ENCODE measurements around the gene SLC39A1. TPM values are rescaled to one million over a fixed set of nuclear protein-coding genes. Genes with fewer than 3 reads are reported as not detected.

The SLC39A1 gene
- total and polyA plus RNA-seq, 2 of the 8 experiments (the other 6 are each of a cell fraction or from before 2014, with no cell fraction given) = 238 to 337 TPM

- Histone ChIP-seq H3K14ac (ENCODE audit: insufficient read length) (no peak overlapping the region), H4K20me1 (replicated peaks in 1 of 2; ENCODE audit: control insufficient read depth in 1 of 2, insufficient read depth in 2 of 2, low read length in 2 of 2) (peaks cover 2 to 3% of the 10 kb centered on the region in 2 experiments), H3K9me3 (ENCODE audit: insufficient read depth in 2 of 2, low read depth in 1 of 2, low read length in 1 of 2) (no peaks in the 10 kb centered on the region), H3K4me3 (ENCODE audit: extremely low read depth in 1 of 4, insufficient read depth in 2 of 4, low read depth in 3 of 4, low read length in 4 of 4) (peak overlapping the region; percentile 79 to 87 (median 80)), H3K9ac (replicated peaks in 1 of 4; ENCODE audit: extremely low read depth in 1 of 4, low read depth in 3 of 4, low read length in 3 of 4) (peak overlapping the region in 3 of 4 experiments; percentile 22 to 79 (median 65); a peak in 6 of 7 replicates), H3K23ac (ENCODE audit: insufficient read length) (no peak overlapping the region), H3K36me3 (ENCODE audit: control insufficient read depth in 2 of 4, insufficient read depth in 4 of 4, low read length in 3 of 4) (peaks cover 6 to 23% (median 17%) of the 10 kb centered on the region in 4 experiments; a peak in 4 of 8 replicates), H2BK5ac (ENCODE audit: low read depth, low read length) (peak overlapping the region; percentile 4; the same call in 1 of the 2 replicates), H3K56ac (replicated peaks; ENCODE audit: insufficient read length, low read depth, low read length) (no peak overlapping the region), H4K5ac (ENCODE audit: insufficient read length, low read depth, low read length) (peak overlapping the region; percentile 10), H3K79me2 (ENCODE audit: control insufficient read depth in 1 of 2, insufficient read depth in 2 of 2, low read length in 2 of 2) (peaks cover 0 to 18% of the 10 kb centered on the region in 2 experiments; a peak in 2 of 4 replicates), H3K27ac (ENCODE audit: low read depth, low read length) (no peak overlapping the region), H3K4ac (replicated peaks; ENCODE audit: insufficient read length, low read depth, low read length) (no peak overlapping the region), H2BK20ac (ENCODE audit: low read length) (no peak overlapping the region), H3K27me3 (replicated peaks in 1 of 4; ENCODE audit: control insufficient read depth in 3 of 4, extremely low read depth in 1 of 4, insufficient read depth in 3 of 4, low read length in 3 of 4) (no peaks in the 10 kb centered on the region), H4K8ac (ENCODE audit: extremely low read depth, insufficient read depth, low read length) (no peak overlapping the region; the same call in 1 of the 2 replicates), H2BK12ac (ENCODE audit: low read depth, low read length) (no peak overlapping the region), H4K91ac (replicated peaks; ENCODE audit: insufficient read length, low read length) (peak overlapping the region; percentile 39), H3K18ac (ENCODE audit: extremely low read depth, low read length) (0 out of 2 replicates have a peak overlapping the region, but pooled peaks have one; percentile 48), H3K23me2 (ENCODE audit: low read depth, low read length) (peaks cover 6% of the 10 kb centered on the region; the same call in 1 of the 2 replicates), H3K79me1 (ENCODE audit: low read depth, low read length) (no peaks in the 10 kb centered on the region), H2BK120ac (replicated peaks; ENCODE audit: low read depth, low read length) (no peak overlapping the region), H2BK15ac (ENCODE audit: low read length) (no peak overlapping the region), H3K4me2 (ENCODE audit: insufficient read depth in 1 of 2, low read depth in 2 of 2, low read length in 2 of 2) (peak overlapping the region; percentile 69 to 89), H3K4me1 (replicated peaks in 1 of 4; ENCODE audit: control insufficient read depth in 3 of 4, insufficient read depth in 4 of 4, low read length in 3 of 4) (peaks cover 0 to 5% (median 2%) of the 10 kb centered on the region in 4 experiments; a peak in 2 of 7 replicates), H2AFZ (ENCODE audit: low read length) (no peak overlapping the region), H2AK5ac (ENCODE audit: low read depth, low read length) (no peak overlapping the region)
- ChIA-PET CTCF (ENCODE audit: partially characterized antibody) (interaction anchor here (0.6 to 4.2 kb wide), 14 partner anchors 10 to 434 kb away, joined by 3 to 31 read pairs (median 4); partner anchors contain the start of genes CREB3L4 and CRTC2), POLR2A (ENCODE audit: partially characterized antibody) (interaction anchor here (0.7 to 11.4 kb wide), 12 partner anchors 11 to 148 kb away, joined by 3 to 75 read pairs (median 35); partner anchors contain the start of genes CREB3L4, CRTC2, GATAD2B and JTB)
- 64% methylated on average over 10 of the region's 12 CpGs; no CpG with 5 or more reads in 1 of the 2 experiments for WGBS, 2 experiments (ENCODE audit: extremely low coverage in 1 of 2, insufficient coverage in 1 of 2, insufficient read length in 1 of 2, insufficient replicate concordance in 2 of 2, low coverage in 1 of 2, low lambda C conversion rate in 2 of 2, missing lambda C conversion rate in 1 of 2)
- FAIRE-seq (no peak), DNase-seq (ENCODE audit: low read depth in 1 of 2, low spot score in 2 of 2) (no peak)
- TF ChIP-seq SIN3A (conservative IDR thresholded peaks at IDR 0.05 in 1 of 2, IDR thresholded peaks at IDR 0.05 in 1 of 2; ENCODE audit: low read depth in 1 of 2, low read length in 2 of 2) (no peak), CTBP2 (IDR thresholded peaks at IDR 0.05; ENCODE audit: borderline replicate concordance, insufficient read depth, insufficient read length, low read length) (no peak), KDM5A (IDR thresholded peaks at IDR 0.05; ENCODE audit: low read length) (no peak), SAP30 (IDR thresholded peaks at IDR 0.05; ENCODE audit: insufficient read depth, insufficient replicate concordance, low read length) (peak; percentile 21)
Measured at GRCh38 chr1:153945131-153945794, 18.1 kb downstream of the SLC39A1 start.
